HEK293T (cell line): ENCODE data around the gene BICD2.
A peak's percentile ranks its signal among the peaks of the same experiment; 100 is the strongest.

Experiments
- CTCF ChIA-PET: fragments of 350-600 bp; formaldehyde crosslinking; extraction: SDS; loops from one replicate; lab custom pipeline; 2021; ENCODE audit warnings: antibody characterized with exemption, inconsistent platforms; lab: Yijun Ruan, JAX
- POLR2A ChIA-PET: fragments of 350-600 bp; formaldehyde crosslinking; extraction: SDS; loops from one replicate; lab custom pipeline; 2020; ENCODE audit warnings: antibody characterized with exemption, inconsistent platforms; lab: Yijun Ruan, JAX
- DNase-seq: peaks from one replicate; pipeline ENCODE4 v3.0.0; 2012; ENCODE audit warnings: mixed read lengths; ENCODE audit errors: extremely low spot score
- ARNT ChIP-seq: fragments of 450-650 bp; IDR thresholded peaks from 2 replicates; pipeline ENCODE4 v1.6.1; 2017; ENCODE audit warnings: mild to moderate bottlenecking
- BHLHE40 ChIP-seq: fragments of 450-650 bp; IDR thresholded peaks from 2 replicates; pipeline ENCODE4 v1.6.1; 2016; ENCODE audit warnings: mild to moderate bottlenecking, moderate library complexity, borderline replicate concordance
- CTBP1 ChIP-seq: fragments of 450-650 bp; IDR thresholded peaks from 2 replicates; pipeline ENCODE4 v1.6.1; 2016; ENCODE audit warnings: borderline replicate concordance
- ELF4 ChIP-seq: fragments of 450-650 bp; IDR thresholded peaks from 2 replicates; pipeline ENCODE4 v1.6.1; 2017; ENCODE audit warnings: antibody characterized with exemption
- FOXA1 ChIP-seq: fragments of 450-650 bp; IDR thresholded peaks from 2 replicates; pipeline ENCODE4 v1.6.1; 2016; ENCODE audit warnings: mild to moderate bottlenecking
- FOXK2 ChIP-seq: fragments of 450-650 bp; IDR thresholded peaks from 2 replicates; pipeline ENCODE4 v1.6.1; 2016; ENCODE audit warnings: mild to moderate bottlenecking
- FOXM1 ChIP-seq: fragments of 450-650 bp; IDR thresholded peaks from 2 replicates; pipeline ENCODE4 v1.6.1; 2017; ENCODE audit warnings: mild to moderate bottlenecking, borderline replicate concordance
- HDGF ChIP-seq: fragments of 450-650 bp; IDR thresholded peaks from 2 replicates; pipeline ENCODE4 v1.6.1; 2017; ENCODE audit warnings: antibody characterized with exemption, borderline replicate concordance
- L3MBTL2 ChIP-seq: fragments of 450-650 bp; conservative IDR thresholded peaks from 2 replicates; pipeline ENCODE4 v1.6.1; 2016; ENCODE audit warnings: mild to moderate bottlenecking
- LEF1 ChIP-seq: fragments of 450-650 bp; IDR thresholded peaks from 2 replicates; pipeline ENCODE4 v1.6.1; 2017; ENCODE audit warnings: mild to moderate bottlenecking, borderline replicate concordance
- NFRKB ChIP-seq: fragments of 450-650 bp; IDR thresholded peaks from 2 replicates; pipeline ENCODE4 v1.6.1; 2016; ENCODE audit warnings: mild to moderate bottlenecking, moderate library complexity
- PKNOX1 ChIP-seq: fragments of 450-650 bp; IDR thresholded peaks from 2 replicates; pipeline ENCODE4 v1.6.1; 2016
- SP1 ChIP-seq: fragments of 450-650 bp; IDR thresholded peaks from 2 replicates; pipeline ENCODE4 v1.6.1; 2017
- SUZ12 ChIP-seq: fragments of 450-650 bp; IDR thresholded peaks from 2 replicates; pipeline ENCODE4 v1.6.1; 2016; ENCODE audit warnings: mild to moderate bottlenecking
- TARDBP ChIP-seq: fragments of 450-650 bp; IDR thresholded peaks from 2 replicates; pipeline ENCODE4 v1.6.1; 2016
- ZNF384 ChIP-seq: fragments of 450-650 bp; IDR thresholded peaks from 2 replicates; pipeline ENCODE4 v1.6.1; 2016

BICD2 gene

GRCh38 chr9:92767066-92768054, 2.7 kb upstream of the BICD2 start:
- DNase-seq = no peak
- TF ChIP-seq FOXA1 (no peak), NFRKB (no peak), ARNT (no peak), FOXM1 (no peak), PKNOX1 (no peak), TARDBP (no peak), HDGF (no peak), SP1 (no peak), ELF4 (no peak), FOXK2 (no peak), LEF1 (no peak), CTBP1 (no peak), BHLHE40 (no peak)
- CTCF ChIA-PET = interaction anchor here (0.6 to 1.3 kb wide), 2 partner anchors 20 to 24 kb away, joined by 3 to 5 read pairs; no protein-coding TSS in a partner anchor
- POLR2A ChIA-PET = no interaction called here

GRCh38 chr9:92764988-92765936, 629 bp upstream of the BICD2 start:
- TF ChIP-seq ZNF384 = no peak
- no peak for TF ChIP-seq SUZ12
- TF ChIP-seq FOXK2 = no peak
- no peak for TF ChIP-seq SP1
- TF ChIP-seq BHLHE40 = no peak
- no peak for TF ChIP-seq TARDBP
- peak; percentile 54; the same call in 1 of the 2 replicates for TF ChIP-seq PKNOX1
- TF ChIP-seq L3MBTL2 = peak; percentile 79
- no peak for TF ChIP-seq LEF1
- peak; percentile 92; the same call in 1 of the 2 replicates for TF ChIP-seq HDGF
- TF ChIP-seq ELF4 = peak; percentile 19; the same call in 1 of the 2 replicates
- TF ChIP-seq FOXA1 = no peak
- TF ChIP-seq FOXM1 = no peak
- TF ChIP-seq NFRKB = no peak
- no peak for TF ChIP-seq ARNT
- TF ChIP-seq CTBP1 = no peak
- ChIA-PET CTCF (no interaction called here), POLR2A (interaction anchor here (1.0 to 1.2 kb wide), 4 partner anchors 21 to 95 kb away, joined by 4 read pairs; partner anchors contain the start of gene IPPK)
- DNase-seq = peak; percentile 98

- peak; percentile 32 for DNase-seq
- ChIA-PET CTCF (no interaction called here), POLR2A (interaction anchor here (1.2 kb wide), 1 partner anchor 20 kb away, joined by 4 read pairs; no protein-coding TSS in a partner anchor)
- TF ChIP-seq ARNT = no peak
- no peak for TF ChIP-seq FOXM1
- TF ChIP-seq ELF4 = no peak
- TF ChIP-seq PKNOX1 = no peak
- no peak for TF ChIP-seq CTBP1
Measured at GRCh38 chr9:92763721-92764380, 782 bp downstream of the BICD2 start.

- DNase-seq = no peak
- ChIA-PET CTCF (no interaction called here), POLR2A (no interaction called here)
- TF ChIP-seq ELF4 (no peak), TARDBP (no peak), HDGF (no peak), ZNF384 (no peak), SUZ12 (no peak), ARNT (no peak), CTBP1 (no peak), BHLHE40 (no peak), SP1 (no peak), LEF1 (no peak), NFRKB (no peak), FOXK2 (no peak), FOXM1 (no peak), FOXA1 (no peak), PKNOX1 (no peak), L3MBTL2 (no peak)
Measured at GRCh38 chr9:92762781-92763708, 1.6 kb downstream of the BICD2 start.
